OCI-LY1 (cell line): ENCODE data around the gene MEG3.

Experiments used
- H2AFZ ChIP-seq: fragments of 200-600 bp; sonication (generic), shearing (Covaris generic); 2 replicates; pipeline ENCODE4 v1.6.0; 2014; ENCODE audit warnings: antibody characterized with exemption, mild to moderate bottlenecking, low read length
- H3F3A ChIP-seq: fragments of 200-600 bp; sonication (generic), shearing (Covaris generic); 2 replicates; pipeline ENCODE4 v1.6.0; 2014; ENCODE audit warnings: mild to moderate bottlenecking, antibody characterized with exemption, low read length, moderate library complexity; ENCODE audit not compliant: insufficient read depth
- H3K27ac ChIP-seq: fragments of 200-600 bp; sonication (generic); 2 replicates; pipeline ENCODE4 v1.5.1; 2014; ENCODE audit warnings: low read length, mixed run types, mild to moderate bottlenecking, low read depth; ENCODE audit not compliant: poor library complexity, severe bottlenecking
- H3K27me3 ChIP-seq: fragments of 200-600 bp; sonication (generic); 2 replicates; pipeline ENCODE4 v1.6.0; 2014; ENCODE audit warnings: antibody characterized with exemption, mild to moderate bottlenecking, low read length, moderate library complexity; ENCODE audit not compliant: insufficient read depth
- H3K36me3 ChIP-seq: fragments of 200-600 bp; sonication (generic); 2 replicates; pipeline ENCODE4 v1.6.1; 2014; ENCODE audit warnings: mild to moderate bottlenecking, antibody characterized with exemption, low read length, moderate library complexity, mixed read lengths; ENCODE audit not compliant: insufficient read depth
- H3K4me1 ChIP-seq: fragments of 200-600 bp; sonication (generic); 2 replicates; pipeline ENCODE4 v1.5.1; 2014; ENCODE audit warnings: mild to moderate bottlenecking, low read length, moderate library complexity; ENCODE audit not compliant: insufficient read depth, severe bottlenecking
- H3K4me2 ChIP-seq: fragments of 200-600 bp; sonication (generic), shearing (Covaris generic); 2 replicates; pipeline ENCODE4 v1.6.1; 2014; ENCODE audit warnings: low read length
- H3K4me3 ChIP-seq: fragments of 200-600 bp; sonication (generic); 2 replicates; pipeline ENCODE4 v1.5.1; 2014; ENCODE audit warnings: low read length, low read depth, mild to moderate bottlenecking, mixed read lengths; ENCODE audit not compliant: poor library complexity, severe bottlenecking
- H3K79me2 ChIP-seq: fragments of 200-600 bp; shearing (Covaris generic); 2 replicates; pipeline ENCODE4 v1.6.1; 2016; ENCODE audit warnings: mixed run types, low read length, mixed read lengths; ENCODE audit not compliant: insufficient read depth
- H3K9ac ChIP-seq: fragments of 200-600 bp; sonication (generic), shearing (Covaris generic); 2 replicates; pipeline ENCODE4 v1.6.1; 2014; ENCODE audit warnings: mild to moderate bottlenecking, low read length, mixed read lengths
- H3K9me2 ChIP-seq: fragments of 200-600 bp; sonication (generic), shearing (Covaris generic); 2 replicates; pipeline ENCODE4 v1.6.1; 2014; ENCODE audit warnings: low read depth, mild to moderate bottlenecking, low read length, mixed read lengths
- H3K9me3 ChIP-seq: fragments of 200-600 bp; shearing (Covaris generic); 2 replicates; pipeline ENCODE4 v1.6.1; 2014; ENCODE audit warnings: low read length, mixed read lengths
- H4K20me1 ChIP-seq: fragments of 200-600 bp; sonication (generic), shearing (Covaris generic); 2 replicates; pipeline ENCODE4 v1.6.0; 2016; ENCODE audit warnings: mild to moderate bottlenecking, low read length; ENCODE audit not compliant: insufficient read depth
- EZH2 ChIP-seq: fragments of 200-600 bp; sonication (generic), shearing (Covaris generic); IDR thresholded peaks from 2 replicates; pipeline ENCODE4 v1.8.0; 2017; ENCODE audit warnings: borderline replicate concordance, mixed run types, mild to moderate bottlenecking, antibody characterized with exemption, low read length, moderate library complexity, mixed read lengths
- TF ChIP-seq, protein P1 (sequence below): fragments of 200-600 bp; sonication (generic), shearing (Covaris generic); IDR thresholded peaks from 2 replicates; pipeline ENCODE4 v1.5.1; 2017; ENCODE audit warnings: mild to moderate bottlenecking, antibody characterized with exemption, low read length, moderate library complexity, mixed read lengths

The MEG3 gene

DNA sequence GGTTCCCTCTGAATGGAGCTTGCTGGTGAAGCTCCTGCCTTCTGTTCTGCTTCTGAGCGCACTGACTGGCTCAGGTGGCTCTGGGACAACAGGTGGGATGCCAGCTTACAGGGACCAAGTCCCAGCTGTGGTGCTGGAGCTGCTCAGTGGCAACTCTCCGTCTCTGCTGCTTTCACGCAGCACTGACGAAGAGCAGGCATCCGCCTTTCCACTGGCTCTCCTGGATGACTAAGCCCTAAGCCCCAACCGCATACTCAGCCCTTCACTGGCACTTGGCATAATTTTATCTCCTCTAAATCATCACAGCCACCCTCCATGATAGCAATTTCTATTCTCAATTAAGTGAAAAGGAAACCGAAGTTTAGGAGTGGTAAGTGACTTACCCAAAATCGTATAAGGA lies 81.3 kb downstream of the MEG3 start:
- Histone ChIP-seq H3F3A (no peaks in the 10 kb centered on the region), H4K20me1 (no peaks in the 10 kb centered on the region), H3K27ac (no peak overlapping the region), H3K4me1 (no peaks in the 10 kb centered on the region), H3K79me2 (no peaks in the 10 kb centered on the region), H3K4me3 (no peak overlapping the region), H2AFZ (no peak overlapping the region), H3K9ac (no peak overlapping the region), H3K36me3 (no peaks in the 10 kb centered on the region), H3K9me2 (no peaks in the 10 kb centered on the region), H3K9me3 (no peaks in the 10 kb centered on the region), H3K27me3 (no peaks in the 10 kb centered on the region), H3K4me2 (no peak overlapping the region)
- TF ChIP-seq, protein P1, sequence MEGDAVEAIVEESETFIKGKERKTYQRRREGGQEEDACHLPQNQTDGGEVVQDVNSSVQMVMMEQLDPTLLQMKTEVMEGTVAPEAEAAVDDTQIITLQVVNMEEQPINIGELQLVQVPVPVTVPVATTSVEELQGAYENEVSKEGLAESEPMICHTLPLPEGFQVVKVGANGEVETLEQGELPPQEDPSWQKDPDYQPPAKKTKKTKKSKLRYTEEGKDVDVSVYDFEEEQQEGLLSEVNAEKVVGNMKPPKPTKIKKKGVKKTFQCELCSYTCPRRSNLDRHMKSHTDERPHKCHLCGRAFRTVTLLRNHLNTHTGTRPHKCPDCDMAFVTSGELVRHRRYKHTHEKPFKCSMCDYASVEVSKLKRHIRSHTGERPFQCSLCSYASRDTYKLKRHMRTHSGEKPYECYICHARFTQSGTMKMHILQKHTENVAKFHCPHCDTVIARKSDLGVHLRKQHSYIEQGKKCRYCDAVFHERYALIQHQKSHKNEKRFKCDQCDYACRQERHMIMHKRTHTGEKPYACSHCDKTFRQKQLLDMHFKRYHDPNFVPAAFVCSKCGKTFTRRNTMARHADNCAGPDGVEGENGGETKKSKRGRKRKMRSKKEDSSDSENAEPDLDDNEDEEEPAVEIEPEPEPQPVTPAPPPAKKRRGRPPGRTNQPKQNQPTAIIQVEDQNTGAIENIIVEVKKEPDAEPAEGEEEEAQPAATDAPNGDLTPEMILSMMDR = no peak
- TF ChIP-seq EZH2 = no peak

DNA sequence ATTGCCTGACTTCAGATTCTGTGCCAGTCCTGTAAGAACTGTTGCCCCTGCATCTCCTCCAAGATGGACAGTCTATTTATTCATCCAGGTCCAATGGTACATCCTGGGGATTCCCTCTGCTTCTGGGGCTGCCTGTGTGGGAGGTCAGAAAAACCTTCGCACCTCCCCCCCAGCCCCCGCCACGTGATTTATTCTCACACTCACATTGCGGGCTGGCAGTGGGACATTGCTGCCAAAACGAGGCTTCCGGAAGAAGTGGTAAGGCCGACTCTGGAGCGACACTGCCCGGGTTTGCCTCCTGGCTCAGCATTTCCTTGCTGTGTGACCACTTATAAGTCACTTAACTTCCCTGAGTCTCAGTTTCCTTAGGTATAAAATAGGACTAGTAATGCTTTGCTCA lies 83.5 kb downstream of the MEG3 start:
- no peaks in the 10 kb centered on the region for H3K79me2 ChIP-seq
- no peaks in the 10 kb centered on the region for H3K9me3 ChIP-seq
- H3K27me3 ChIP-seq = no peaks in the 10 kb centered on the region
- H4K20me1 ChIP-seq = no peaks in the 10 kb centered on the region
- no peak overlapping the region for H3K27ac ChIP-seq
- H3K9me2 ChIP-seq = no peaks in the 10 kb centered on the region
- no peak overlapping the region for H3K4me2 ChIP-seq
- no peak for TF ChIP-seq EZH2
- TF ChIP-seq, protein P1 = no peak
- H3K4me1 ChIP-seq = no peaks in the 10 kb centered on the region
- no peak overlapping the region for H2AFZ ChIP-seq
- H3F3A ChIP-seq = no peaks in the 10 kb centered on the region
- H3K4me3 ChIP-seq = no peak overlapping the region
- H3K36me3 ChIP-seq = no peaks in the 10 kb centered on the region
- H3K9ac ChIP-seq = no peak overlapping the region
